SK-N-MC (cell line): ENCODE data around the gene CRELD1.

Experiments used
- EZH2 ChIP-seq: fragments of 200-600 bp; sonication (generic); IDR thresholded peaks from one replicate; pipeline ENCODE4 v1.6.1; 2017; ENCODE audit warnings: antibody characterized with exemption
- FOXP2 ChIP-seq: optimal IDR thresholded peaks from 2 replicates; pipeline ENCODE3; 2011; ENCODE audit warnings: mild to moderate bottlenecking, moderate library complexity; ENCODE audit not compliant: insufficient read depth; ENCODE audit errors: extremely low read length, control extremely low read depth
- POLR2AphosphoS5 ChIP-seq: IDR thresholded peaks from 2 replicates; pipeline ENCODE4 v1.6.1; 2012; ENCODE audit warnings: mild to moderate bottlenecking, low read depth, low read length, borderline replicate concordance

- no peak for TF ChIP-seq EZH2
- no peak for TF ChIP-seq POLR2AphosphoS5
- no peak for TF ChIP-seq FOXP2
These were observed 17.3 kb upstream of the CRELD1 start for GRCh38 chr3:9916346-9916733.
